H9 (cell line): ENCODE data around the gene PHF20. TPM values are rescaled to one million over a fixed set of nuclear protein-coding genes. Genes with fewer than 3 reads are reported as not detected.

Experiments
- DNase-seq: peaks from one replicate; pipeline ENCODE4 v3.0.0-alpha.2; 2017
- H2AFZ ChIP-seq: one replicate; pipeline ENCODE4 v1.6.1; 2013; ENCODE audit warnings: mild to moderate bottlenecking, low read length, control low read depth, moderate library complexity
- H2AK5ac ChIP-seq: 2 replicates; pipeline ENCODE4 v1.6.1; 2013; ENCODE audit warnings: low read length, control low read depth, mixed read lengths; ENCODE audit not compliant: insufficient read length
- H2BK120ac ChIP-seq: one replicate; pipeline ENCODE4 v1.6.1; 2013; ENCODE audit warnings: low read depth, mild to moderate bottlenecking, low read length, control low read depth, inconsistent platforms; ENCODE audit not compliant: poor library complexity, severe bottlenecking
- H2BK12ac ChIP-seq: 2 replicates; pipeline ENCODE4 v1.6.1; 2013; ENCODE audit warnings: low read length, control low read depth, mixed read lengths, low read depth; ENCODE audit not compliant: insufficient read length
- H2BK15ac ChIP-seq: 2 replicates; pipeline ENCODE4 v1.6.1; 2013; ENCODE audit warnings: low read depth, low read length, control low read depth
- H2BK20ac ChIP-seq: one replicate; pipeline ENCODE4 v1.6.1; 2013; ENCODE audit warnings: low read depth, mild to moderate bottlenecking, low read length, control low read depth, inconsistent platforms; ENCODE audit not compliant: poor library complexity, severe bottlenecking
- H2BK5ac ChIP-seq: 2 replicates; pipeline ENCODE4 v1.6.1; 2013; ENCODE audit warnings: low read length, control low read depth, mixed read lengths; ENCODE audit not compliant: insufficient read length
- H3K14ac ChIP-seq: 2 replicates; pipeline ENCODE4 v1.6.1; 2013; ENCODE audit warnings: low read length, control low read depth; ENCODE audit not compliant: insufficient read depth
- H3K18ac ChIP-seq: 2 replicates; pipeline ENCODE4 v1.6.1; 2013; ENCODE audit warnings: low read depth, mild to moderate bottlenecking, mixed read lengths, low read length, control low read depth; ENCODE audit not compliant: insufficient read length
- H3K23ac ChIP-seq: 2 replicates; pipeline ENCODE4 v1.6.1; 2013; ENCODE audit warnings: low read length, control low read depth, mixed read lengths, low read depth; ENCODE audit not compliant: insufficient read length
- H3K23me2 ChIP-seq: 2 replicates; pipeline ENCODE4 v1.6.1; 2013; ENCODE audit warnings: low read depth, mild to moderate bottlenecking, mixed read lengths, low read length, control low read depth; ENCODE audit not compliant: insufficient read length, poor library complexity, severe bottlenecking
- H3K27ac ChIP-seq: 2 replicates; pipeline ENCODE4 v1.5.1; 2013; ENCODE audit warnings: low read length, control low read depth, mixed read lengths, low read depth; ENCODE audit not compliant: insufficient read length
- H3K27me3 ChIP-seq: 2 replicates; pipeline ENCODE4 v1.6.1; 2013; ENCODE audit warnings: low read length, control low read depth, inconsistent platforms; ENCODE audit not compliant: insufficient read depth
- H3K4ac ChIP-seq: 2 replicates; pipeline ENCODE4 v1.6.1; 2013; ENCODE audit warnings: low read depth, mild to moderate bottlenecking, control low read depth, inconsistent platforms, low read length, moderate library complexity
- H3K4me1 ChIP-seq: 2 replicates; pipeline ENCODE4 v1.6.1; 2013; ENCODE audit warnings: low read length, control low read depth, inconsistent platforms; ENCODE audit not compliant: insufficient read depth
- H3K4me2 ChIP-seq: 2 replicates; pipeline ENCODE4 v1.6.1; 2013; ENCODE audit warnings: low read length, control low read depth, mixed read lengths; ENCODE audit not compliant: insufficient read length, insufficient read depth
- H3K56ac ChIP-seq: 2 replicates; pipeline ENCODE4 v1.6.1; 2013; ENCODE audit warnings: low read depth, mild to moderate bottlenecking, mixed read lengths, low read length, control low read depth; ENCODE audit not compliant: insufficient read length
- H3K79me1 ChIP-seq: 2 replicates; pipeline ENCODE4 v1.6.1; 2013; ENCODE audit warnings: low read depth, mild to moderate bottlenecking, moderate library complexity, low read length, control low read depth, inconsistent platforms; ENCODE audit not compliant: insufficient read depth, poor library complexity, severe bottlenecking
- H3K79me2 ChIP-seq: 2 replicates; pipeline ENCODE4 v1.6.1; 2013; ENCODE audit warnings: low read length, control low read depth, inconsistent platforms; ENCODE audit not compliant: insufficient read depth
- H3K9ac ChIP-seq: 2 replicates; pipeline ENCODE4 v1.6.1; 2013; ENCODE audit warnings: low read length, control low read depth, mixed read lengths; ENCODE audit not compliant: insufficient read length; ENCODE audit errors: extremely low read depth
- H3K9me3 ChIP-seq: one replicate; pipeline ENCODE4 v1.6.1; 2013; ENCODE audit warnings: low read depth, low read length, inconsistent platforms; ENCODE audit not compliant: control insufficient read depth
- H3T11ph ChIP-seq: one replicate; pipeline ENCODE4 v1.6.1; 2013; ENCODE audit warnings: mild to moderate bottlenecking, low read length, control low read depth, inconsistent platforms
- H4K20me1 ChIP-seq: one replicate; pipeline ENCODE4 v1.6.1; 2013; ENCODE audit not compliant: control insufficient read depth, insufficient read length, insufficient read depth
- H4K5ac ChIP-seq: 2 replicates; pipeline ENCODE4 v1.6.1; 2013; ENCODE audit warnings: low read depth, mild to moderate bottlenecking, mixed read lengths, low read length, control low read depth; ENCODE audit not compliant: insufficient read length
- H4K8ac ChIP-seq: replicated peaks from 2 replicates; pipeline ENCODE4 v1.6.1; 2013; ENCODE audit warnings: low read length, control low read depth, mixed read lengths, low read depth; ENCODE audit not compliant: insufficient read length
- H4K91ac ChIP-seq: 2 replicates; pipeline ENCODE4 v1.6.1; 2013; ENCODE audit warnings: low read depth, mild to moderate bottlenecking, moderate library complexity, mixed read lengths, low read length, control low read depth; ENCODE audit not compliant: insufficient read length
- H3K27ac Mint-ChIP-seq, 3 experiments: 2 replicates in 2 of 3; 3 replicates in 1 of 3; pipeline ENCODE4 v1.8.0; 2020 to 2021; ENCODE audit warnings: mixed read lengths in 3 of 3, mild to moderate bottlenecking in 1 of 3, moderate library complexity in 1 of 3
- H3K27me3 Mint-ChIP-seq: 2 replicates; pipeline ENCODE4 v1.8.0; 2021; ENCODE audit warnings: low read depth, mild to moderate bottlenecking, moderate library complexity, mixed read lengths
- H3K36me3 Mint-ChIP-seq, 3 experiments: 2 replicates in 2 of 3; 3 replicates in 1 of 3; pipeline ENCODE4 v1.8.0; 2020 to 2021; ENCODE audit warnings: low read depth in 3 of 3, mixed read lengths in 3 of 3; ENCODE audit not compliant: insufficient read depth in 1 of 3
- H3K4me1 Mint-ChIP-seq, 2 experiments: 2 replicates each; pipeline ENCODE4 v1.8.0; 2020; ENCODE audit warnings: mixed read lengths in 2 of 2
- H3K4me3 Mint-ChIP-seq, 2 experiments: 2 replicates in 1 of 2; 3 replicates in 1 of 2; pipeline ENCODE4 v1.8.0; 2020 to 2021; ENCODE audit warnings: mild to moderate bottlenecking in 2 of 2, mixed read lengths in 2 of 2, moderate library complexity in 1 of 2
- H3K9me3 Mint-ChIP-seq, 2 experiments: 2 replicates in 1 of 2; 3 replicates in 1 of 2; pipeline ENCODE4 v1.8.0; 2020; ENCODE audit warnings: mild to moderate bottlenecking in 2 of 2, mixed read lengths in 2 of 2, moderate library complexity in 1 of 2
- whole genome bisulfite sequencing: extraction: QIAGEN DNeasy Blood & Tissue Kit; methylation state at CpG from one replicate; pipeline ENCODE4 v1.1.7; 2013; ENCODE audit warnings: missing lambda C conversion rate, low lambda C conversion rate, mixed read lengths; ENCODE audit not compliant: insufficient read length; ENCODE audit errors: extremely low coverage; 5-methylcytosine and 5-hydroxymethylcytosine counted together
- total RNA-seq: library from RNA; stranded (reverse); gene quantifications from 2 replicates; pipeline ENCODE4 v1.2.1, GENCODE V29; 2021
- TF ChIP-seq, protein P1 (sequence below): fragments of 200-600 bp; sonication (generic); conservative IDR thresholded peaks from 3 replicates; pipeline ENCODE4 v1.8.0; 2021; ENCODE audit warnings: antibody characterized with exemption, mild to moderate bottlenecking

Gene PHF20
- total RNA-seq, 1 experiment from 2014 or later = 50.3 TPM

DNA sequence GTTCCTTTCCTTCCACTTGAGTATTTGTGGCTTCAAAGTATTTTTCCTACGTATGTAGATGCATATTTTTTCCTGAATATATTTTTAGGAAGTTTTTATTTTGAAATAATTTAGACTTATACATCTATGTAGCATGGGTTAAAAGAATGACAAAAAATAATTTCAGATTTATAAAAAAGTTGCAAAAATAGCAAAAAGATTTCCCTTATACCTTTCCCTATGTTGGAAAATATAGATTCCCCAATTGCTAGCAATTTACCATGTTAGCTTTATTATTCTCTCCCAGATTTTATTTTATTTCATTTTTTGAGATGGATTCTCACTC is 112.7 kb downstream of the PHF20 start:
- Mint-ChIP-seq H3K27me3 (no peaks in the 10 kb centered on the region), H3K4me1 (peaks cover 6% of the 10 kb centered on the region in 2 experiments), H3K9me3 (no peaks in the 10 kb centered on the region), H3K27ac (no peak overlapping the region), H3K4me3 (no peak overlapping the region), H3K36me3 (peaks cover 0 to 6% (median 3%) of the 10 kb centered on the region in 3 experiments; a peak in 4 of 7 replicates)
- Histone ChIP-seq H3K27ac (no peak overlapping the region), H3K4me1 (no peaks in the 10 kb centered on the region), H2BK5ac (no peak overlapping the region), H2AK5ac (no peak overlapping the region), H3K9me3 (no peaks in the 10 kb centered on the region), H3K79me1 (no peaks in the 10 kb centered on the region), H3K23me2 (no peaks in the 10 kb centered on the region), H3K18ac (no peak overlapping the region), H2BK120ac (no peak overlapping the region), H2BK15ac (no peak overlapping the region), H3T11ph (no peak overlapping the region), H2AFZ (no peak overlapping the region), H4K5ac (no peak overlapping the region), H4K8ac (no peak overlapping the region), H3K4ac (no peak overlapping the region), H3K23ac (no peak overlapping the region), H3K14ac (no peak overlapping the region), H2BK20ac (no peak overlapping the region), H4K20me1 (no peaks in the 10 kb centered on the region), H3K4me2 (no peak overlapping the region), H3K9ac (no peak overlapping the region), H3K79me2 (no peaks in the 10 kb centered on the region), H4K91ac (no peak overlapping the region), H3K27me3 (no peaks in the 10 kb centered on the region), H3K56ac (no peak overlapping the region), H2BK12ac (no peak overlapping the region)
- TF ChIP-seq, protein P1, sequence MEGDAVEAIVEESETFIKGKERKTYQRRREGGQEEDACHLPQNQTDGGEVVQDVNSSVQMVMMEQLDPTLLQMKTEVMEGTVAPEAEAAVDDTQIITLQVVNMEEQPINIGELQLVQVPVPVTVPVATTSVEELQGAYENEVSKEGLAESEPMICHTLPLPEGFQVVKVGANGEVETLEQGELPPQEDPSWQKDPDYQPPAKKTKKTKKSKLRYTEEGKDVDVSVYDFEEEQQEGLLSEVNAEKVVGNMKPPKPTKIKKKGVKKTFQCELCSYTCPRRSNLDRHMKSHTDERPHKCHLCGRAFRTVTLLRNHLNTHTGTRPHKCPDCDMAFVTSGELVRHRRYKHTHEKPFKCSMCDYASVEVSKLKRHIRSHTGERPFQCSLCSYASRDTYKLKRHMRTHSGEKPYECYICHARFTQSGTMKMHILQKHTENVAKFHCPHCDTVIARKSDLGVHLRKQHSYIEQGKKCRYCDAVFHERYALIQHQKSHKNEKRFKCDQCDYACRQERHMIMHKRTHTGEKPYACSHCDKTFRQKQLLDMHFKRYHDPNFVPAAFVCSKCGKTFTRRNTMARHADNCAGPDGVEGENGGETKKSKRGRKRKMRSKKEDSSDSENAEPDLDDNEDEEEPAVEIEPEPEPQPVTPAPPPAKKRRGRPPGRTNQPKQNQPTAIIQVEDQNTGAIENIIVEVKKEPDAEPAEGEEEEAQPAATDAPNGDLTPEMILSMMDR = no peak
- DNase-seq = no peak
- no CpG with 5 or more reads among the region's 1 CpG for WGBS
